MG63 (cell line): ENCODE results near the gene MOB2. TPM values are rescaled to one million over a fixed set of nuclear protein-coding genes. Genes with fewer than 3 reads are reported as not detected.

Experiments
- DNase-seq: peaks from one replicate; pipeline ENCODE4 v3.0.0-alpha.2; 2020
- H3K27me3 ChIP-seq: fragments of 250-450 bp; sonication (Bioruptor Pico); 2 replicates; pipeline ENCODE4 v1.5.1; 2020; ENCODE audit warnings: mild to moderate bottlenecking, moderate library complexity
- H3K36me3 ChIP-seq: fragments of 250-450 bp; sonication (Bioruptor Pico); 2 replicates; pipeline ENCODE4 v1.5.1; 2020; ENCODE audit warnings: mild to moderate bottlenecking, moderate library complexity
- H3K4me3 ChIP-seq: fragments of 250-450 bp; sonication (Bioruptor Pico); 2 replicates; pipeline ENCODE4 v1.5.1; 2020; ENCODE audit warnings: mild to moderate bottlenecking, moderate library complexity
- H3K9me3 ChIP-seq: fragments of 250-450 bp; sonication (Bioruptor Pico); 2 replicates; pipeline ENCODE4 v1.5.1; 2020; ENCODE audit warnings: mild to moderate bottlenecking, moderate library complexity
- total RNA-seq: library from RNA; depleted of rRNA; stranded (reverse); fragments of >200 nt; shearing (Covaris generic); gene quantifications from 2 replicates; pipeline ENCODE4 v1.2.3, GENCODE V29; 2014; ENCODE audit warnings: low replicate concordance

The MOB2 gene
- total RNA-seq, 1 experiment from 2014 or later = 34.2 TPM

DNA sequence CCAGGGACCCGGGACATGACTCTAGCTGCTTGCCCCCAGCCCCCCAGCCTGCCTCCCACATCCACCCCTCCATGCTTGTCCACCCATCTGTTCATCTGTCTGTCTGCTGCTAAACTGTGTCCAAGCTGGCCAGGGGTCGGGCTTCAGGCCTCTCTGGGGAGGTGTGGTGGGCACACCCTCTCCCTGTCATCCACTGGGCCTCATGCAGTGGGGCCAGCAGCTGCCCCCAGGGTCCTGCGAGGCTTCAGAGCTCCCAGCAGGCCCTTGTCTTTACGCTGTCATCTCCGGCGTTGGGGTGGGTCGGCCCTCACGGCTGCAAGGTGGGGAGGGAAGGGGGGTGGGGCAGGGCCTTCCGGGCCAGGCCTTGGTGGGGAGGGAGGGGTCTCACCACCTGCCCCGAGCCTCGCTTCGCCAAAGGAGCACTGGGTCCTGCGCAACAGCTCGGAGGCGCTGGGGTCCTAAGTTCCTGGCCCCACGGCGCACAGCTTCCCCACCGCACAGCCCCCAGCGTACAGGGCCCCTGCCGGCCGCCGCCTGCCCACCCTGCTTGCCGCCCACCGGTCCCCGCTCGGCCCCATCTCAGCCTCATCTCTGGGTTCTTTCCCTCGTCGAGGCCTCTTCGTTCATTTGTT is 26.7 kb downstream of the MOB2 start:
- Histone ChIP-seq H3K4me3 (no peak overlapping the region), H3K36me3 (no peaks in the 10 kb centered on the region), H3K9me3 (no peaks in the 10 kb centered on the region), H3K27me3 (no peaks in the 10 kb centered on the region)
- DNase-seq = no peak

- Histone ChIP-seq H3K9me3 (no peaks in the 10 kb centered on the region), H3K4me3 (no peak overlapping the region), H3K27me3 (no peaks in the 10 kb centered on the region), H3K36me3 (no peaks in the 10 kb centered on the region)
- no peak for DNase-seq
Measured at GRCh38 chr11:1459219-1459575, 27.4 kb downstream of the MOB2 start.

- no peak for DNase-seq
- Histone ChIP-seq H3K27me3 (no peaks in the 10 kb centered on the region), H3K36me3 (no peaks in the 10 kb centered on the region), H3K9me3 (no peaks in the 10 kb centered on the region), H3K4me3 (no peak overlapping the region)
Measured at GRCh38 chr11:1458340-1459218, 28.0 kb downstream of the MOB2 start.

DNA sequence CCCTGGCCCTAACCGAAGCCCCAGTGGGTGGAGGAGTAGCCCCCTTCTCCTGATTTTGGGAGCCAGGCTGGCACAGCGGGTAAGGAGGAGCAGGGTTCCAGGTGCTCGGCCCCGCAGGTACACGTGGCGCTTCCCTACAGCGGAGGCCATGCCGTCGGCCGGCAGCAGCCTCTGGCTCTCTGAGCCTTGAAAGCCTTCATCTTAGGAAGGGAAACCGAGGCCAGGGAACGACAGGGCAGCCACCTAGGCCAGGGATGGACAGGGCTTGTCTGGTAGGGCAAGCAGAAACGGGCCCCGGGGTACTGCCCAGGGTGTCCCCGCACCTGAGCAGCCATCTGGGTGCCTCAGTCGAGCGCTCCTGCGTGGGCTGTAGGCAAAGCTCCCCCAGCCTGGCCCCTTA is 28.7 kb downstream of the MOB2 start:
- Histone ChIP-seq H3K9me3 (no peaks in the 10 kb centered on the region), H3K36me3 (no peaks in the 10 kb centered on the region), H3K4me3 (no peak overlapping the region), H3K27me3 (no peaks in the 10 kb centered on the region)
- no peak for DNase-seq

- H3K4me3 ChIP-seq = no peak overlapping the region
- no peaks in the 10 kb centered on the region for H3K27me3 ChIP-seq
- H3K36me3 ChIP-seq = no peaks in the 10 kb centered on the region
- no peaks in the 10 kb centered on the region for H3K9me3 ChIP-seq
- no peak for DNase-seq
Measured at GRCh38 chr11:1457326-1457680, 29.3 kb downstream of the MOB2 start.

- DNase-seq = no peak
- no peaks in the 10 kb centered on the region for H3K9me3 ChIP-seq
Measured at GRCh38 chr11:1456596-1457325, 29.8 kb downstream of the MOB2 start.

DNA sequence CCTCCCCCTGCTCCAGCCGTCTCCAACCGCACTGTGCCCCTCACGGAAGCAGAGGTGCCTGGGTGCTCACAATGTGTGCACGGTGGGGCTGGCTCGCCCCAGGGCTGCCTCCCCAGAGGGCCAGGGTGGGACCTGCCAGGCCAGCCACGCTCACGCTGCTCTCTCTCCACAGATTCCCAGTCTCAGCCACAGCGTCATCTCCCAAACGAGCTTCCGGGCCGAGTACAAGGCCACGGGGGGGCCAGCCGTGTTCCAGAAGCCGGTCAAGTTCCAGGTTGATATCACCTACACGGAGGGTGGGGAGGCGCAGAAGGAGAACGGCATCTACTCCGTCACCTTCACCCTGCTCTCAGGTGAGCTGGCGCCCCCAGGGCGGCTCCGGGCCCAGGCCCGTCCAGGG is 30.4 kb downstream of the MOB2 start:
- H3K36me3 ChIP-seq = no peaks in the 10 kb centered on the region
- DNase-seq = no peak
- H3K27me3 ChIP-seq = no peaks in the 10 kb centered on the region
- no peaks in the 10 kb centered on the region for H3K9me3 ChIP-seq
- no peak overlapping the region for H3K4me3 ChIP-seq

More at GRCh38 chr11:1456596-1457325, 29.8 kb downstream of the MOB2 start:
- Histone ChIP-seq H3K4me3 (no peak overlapping the region), H3K36me3 (no peaks in the 10 kb centered on the region), H3K27me3 (no peaks in the 10 kb centered on the region)

GRCh38 chr11:1455763-1456060 is 30.9 kb downstream of the MOB2 start:
- Histone ChIP-seq H3K9me3 (no peaks in the 10 kb centered on the region), H3K4me3 (no peak overlapping the region), H3K36me3 (no peaks in the 10 kb centered on the region), H3K27me3 (no peaks in the 10 kb centered on the region)
- no peak for DNase-seq

- H3K9me3 ChIP-seq = no peaks in the 10 kb centered on the region
- DNase-seq = no peak
- H3K27me3 ChIP-seq = no peaks in the 10 kb centered on the region
- H3K4me3 ChIP-seq = no peak overlapping the region
- H3K36me3 ChIP-seq = no peaks in the 10 kb centered on the region
Measured at GRCh38 chr11:1455032-1455762, 31.4 kb downstream of the MOB2 start.

DNA sequence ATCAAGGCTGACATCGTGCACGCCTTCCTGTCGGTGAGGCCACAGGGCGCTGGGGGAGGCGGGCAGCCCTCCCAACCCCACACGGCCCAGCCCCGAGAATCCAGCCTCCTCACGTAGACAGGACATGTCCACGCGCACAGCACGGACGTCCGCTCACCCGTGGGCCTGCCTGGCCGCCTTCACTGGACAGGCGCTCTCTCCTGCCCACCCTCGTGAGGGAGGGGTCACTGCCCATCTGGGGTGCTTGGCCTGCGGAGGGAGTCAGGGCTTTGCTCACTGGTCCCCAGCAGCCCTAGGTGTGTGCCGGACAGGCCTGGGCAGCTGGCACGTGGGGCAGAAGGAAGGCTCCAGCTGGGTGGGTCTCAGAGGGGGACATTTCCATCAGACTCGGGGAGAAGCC is 32.0 kb downstream of the MOB2 start:
- H3K36me3 ChIP-seq = no peaks in the 10 kb centered on the region
- DNase-seq = no peak
- H3K4me3 ChIP-seq = no peak overlapping the region
- H3K27me3 ChIP-seq = no peaks in the 10 kb centered on the region
- H3K9me3 ChIP-seq = no peaks in the 10 kb centered on the region

- Histone ChIP-seq H3K27me3 (no peaks in the 10 kb centered on the region), H3K36me3 (no peaks in the 10 kb centered on the region), H3K9me3 (no peaks in the 10 kb centered on the region), H3K4me3 (no peak overlapping the region)
- DNase-seq = no peak
Measured at GRCh38 chr11:1453611-1454034, 33.0 kb downstream of the MOB2 start.

- no peaks in the 10 kb centered on the region for H3K36me3 ChIP-seq
- DNase-seq = no peak
Measured at GRCh38 chr11:1452744-1453143, 33.8 kb downstream of the MOB2 start.

GRCh38 chr11:1451781-1452470 is 34.7 kb downstream of the MOB2 start:
- Histone ChIP-seq H3K4me3 (no peak overlapping the region), H3K27me3 (no peaks in the 10 kb centered on the region), H3K36me3 (no peaks in the 10 kb centered on the region), H3K9me3 (no peaks in the 10 kb centered on the region)
- no peak for DNase-seq

More at GRCh38 chr11:1452744-1453143, 33.8 kb downstream of the MOB2 start:
- Histone ChIP-seq H3K27me3 (no peaks in the 10 kb centered on the region), H3K4me3 (no peak overlapping the region), H3K9me3 (no peaks in the 10 kb centered on the region)

- Histone ChIP-seq H3K27me3 (no peaks in the 10 kb centered on the region), H3K36me3 (no peaks in the 10 kb centered on the region), H3K9me3 (no peaks in the 10 kb centered on the region), H3K4me3 (no peak overlapping the region)
- DNase-seq = no peak
Measured at GRCh38 chr11:1450949-1451710, 35.4 kb downstream of the MOB2 start.

- no peaks in the 10 kb centered on the region for H3K27me3 ChIP-seq
- H3K4me3 ChIP-seq = no peak overlapping the region
- H3K9me3 ChIP-seq = no peaks in the 10 kb centered on the region
- no peak for DNase-seq
- no peaks in the 10 kb centered on the region for H3K36me3 ChIP-seq
Measured at GRCh38 chr11:1450344-1450875, 36.2 kb downstream of the MOB2 start.
